ENCODE results near the gene FAM8A1.

DNA sequence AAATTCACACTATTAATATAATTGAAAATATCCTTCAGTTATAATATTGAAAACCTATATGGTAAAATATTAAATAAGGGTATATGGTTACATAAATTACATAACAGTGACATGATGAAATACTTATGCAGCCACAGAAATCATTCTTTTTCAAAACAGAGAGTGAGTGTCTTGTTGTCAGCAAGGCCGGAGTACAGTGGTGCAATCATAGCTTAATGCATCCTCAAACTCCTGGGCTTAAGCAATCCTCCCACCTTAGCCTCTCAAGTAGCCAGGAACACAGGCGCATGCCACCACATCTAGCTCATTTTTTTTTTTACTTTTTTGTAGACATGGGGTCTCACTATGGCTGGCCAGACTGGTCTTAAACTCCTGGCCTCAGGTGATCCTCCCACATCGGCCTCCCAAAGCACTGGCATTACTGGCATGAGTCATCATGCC lies 40.4 kb downstream of the FAM8A1 start:
- TF ChIP-seq CTCF (IDR thresholded peaks at IDR 0.05) (no peak), POLR2A (IDR thresholded peaks at IDR 0.05) (no peak)

All from suprapubic skin (tissue), 3 donors.